Measurements from ENCODE around the gene C5.

Gene C5

GRCh38 chr9:121009650-121010049 lies 40.4 kb downstream of the C5 start:
- DNase-seq (ENCODE audit: low read depth): no peak
- H3K4me3 ChIP-seq (ENCODE audit: low read length): no peak overlapping the region
- no peak for TF ChIP-seq CTCF (conservative IDR thresholded peaks at IDR 0.05; ENCODE audit: low read depth, low read length)

GRCh38 chr9:120999317-120999716 lies 50.8 kb downstream of the C5 start:
- TF ChIP-seq CTCF (conservative IDR thresholded peaks at IDR 0.05; ENCODE audit: low read depth, low read length): no peak
- no peak overlapping the region for H3K4me3 ChIP-seq (ENCODE audit: low read length)
- no peak for DNase-seq (ENCODE audit: low read depth)

- H3K4me3 ChIP-seq (ENCODE audit: low read length): no peak overlapping the region
- no peak for DNase-seq (ENCODE audit: low read depth)
- TF ChIP-seq CTCF (conservative IDR thresholded peaks at IDR 0.05; ENCODE audit: low read depth, low read length): no peak
These were observed 52.0 kb downstream of the C5 start for GRCh38 chr9:120998111-120998510.

GRCh38 chr9:120997502-120997901 lies 52.6 kb downstream of the C5 start:
- TF ChIP-seq CTCF (conservative IDR thresholded peaks at IDR 0.05; ENCODE audit: low read depth, low read length): no peak
- no peak for DNase-seq (ENCODE audit: low read depth)
- H3K4me3 ChIP-seq (ENCODE audit: low read length): no peak overlapping the region

GRCh38 chr9:120996409-120996808 lies 53.7 kb downstream of the C5 start:
- no peak for TF ChIP-seq CTCF (conservative IDR thresholded peaks at IDR 0.05; ENCODE audit: low read depth, low read length)
- no peak overlapping the region for H3K4me3 ChIP-seq (ENCODE audit: low read length)
- DNase-seq (ENCODE audit: low read depth): no peak

DNA sequence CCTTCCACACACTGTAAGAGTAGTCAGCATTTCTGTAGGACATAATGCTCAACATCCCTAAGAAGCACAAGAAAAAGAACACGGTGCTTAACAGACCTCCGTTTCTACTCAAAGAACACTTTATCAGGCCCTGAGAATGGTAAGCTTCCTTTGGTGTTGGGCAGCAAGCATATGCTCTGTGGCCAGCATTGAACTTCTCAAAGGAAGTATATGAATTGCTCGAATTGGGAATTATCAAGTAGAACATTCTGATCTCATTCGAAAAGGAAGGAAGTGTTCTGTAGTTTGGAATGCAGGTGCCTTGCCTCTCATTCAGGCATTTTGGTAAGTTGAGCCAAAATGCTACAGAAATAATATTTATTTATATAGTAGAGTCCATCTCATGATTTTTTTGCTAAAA lies 61.0 kb downstream of the C5 start:
- H3K4me3 ChIP-seq (ENCODE audit: low read length): no peak overlapping the region
- no peak for TF ChIP-seq CTCF (conservative IDR thresholded peaks at IDR 0.05; ENCODE audit: low read depth, low read length)
- no peak for DNase-seq (ENCODE audit: low read depth)

DNA sequence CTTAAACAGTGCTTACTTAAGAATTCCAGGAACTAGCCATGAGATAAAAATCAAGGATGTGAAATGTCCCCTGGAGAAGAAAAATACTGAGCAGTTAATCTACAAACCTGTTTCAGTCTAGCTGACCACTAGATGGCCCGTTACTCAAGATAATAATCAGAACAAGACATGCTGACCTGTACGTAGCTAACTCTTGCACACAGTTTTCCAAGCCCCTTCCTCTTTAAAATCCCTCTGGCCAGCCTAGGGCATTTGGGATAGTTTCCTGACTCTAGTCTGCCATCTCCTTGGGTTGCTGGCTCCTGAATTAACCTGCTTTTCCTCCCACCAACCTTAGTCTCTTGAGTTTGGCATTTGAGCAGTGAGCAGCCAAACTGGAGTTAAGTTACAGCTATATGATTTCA lies 64.3 kb downstream of the C5 start:
- H3K4me3 ChIP-seq (ENCODE audit: low read length): no peak overlapping the region
- DNase-seq (ENCODE audit: low read depth): peak; percentile 29
- peak; percentile 72 for TF ChIP-seq CTCF (conservative IDR thresholded peaks at IDR 0.05; ENCODE audit: low read depth, low read length)

All from retinal pigment epithelial cell (primary cell).